ENCODE results near the gene RABGAP1L. TPM values are rescaled to one million over a fixed set of nuclear protein-coding genes. Genes with fewer than 3 reads are reported as not detected.

RABGAP1L gene
- total and polyA plus RNA-seq, 2 of the 4 experiments (the other 2 are of a cell fraction), result 7.9 to 26.7 TPM

DNA sequence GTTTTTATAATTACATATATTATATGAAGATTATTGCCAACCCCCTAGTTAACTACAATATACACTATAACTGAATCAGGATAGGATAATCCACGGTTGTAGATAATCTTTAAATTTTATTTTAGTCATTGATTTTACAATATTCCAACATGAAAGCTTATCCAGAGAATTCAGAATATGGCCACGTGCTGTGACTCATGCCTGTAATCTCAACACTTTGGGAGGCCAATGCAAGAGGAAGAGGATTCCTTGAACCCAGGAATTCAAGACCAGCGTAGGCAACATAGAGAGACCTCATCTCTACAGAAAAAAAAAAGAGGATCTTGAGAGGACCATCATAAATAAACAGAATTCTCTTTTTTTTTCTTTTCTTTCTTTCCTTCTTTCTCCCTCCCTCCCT, 720.9 kb downstream of the RABGAP1L start:
- H4K91ac ChIP-seq (ENCODE audit: insufficient read depth, low read depth, low read length), result no peak overlapping the region
- no peak for ATAC-seq (ENCODE audit: low read depth)
- TF ChIP-seq MAFK (IDR thresholded peaks at IDR 0.05; ENCODE audit: low read depth, low read length) (no peak), NFE2L2 (IDR thresholded peaks at IDR 0.05; ENCODE audit: low read depth, low read length) (no peak), MAZ (IDR thresholded peaks at IDR 0.05; ENCODE audit: borderline replicate concordance, low read depth, low read length) (no peak), BHLHE40 (IDR thresholded peaks at IDR 0.05; ENCODE audit: low read depth, low read length) (no peak), SMC3 (IDR thresholded peaks at IDR 0.05; ENCODE audit: low read depth, low read length) (no peak), RFX5 (IDR thresholded peaks at IDR 0.05; ENCODE audit: low read depth, low read length) (no peak), RAD21 (IDR thresholded peaks at IDR 0.05; ENCODE audit: low read length) (no peak)
- TF ChIP-seq, protein P1, sequence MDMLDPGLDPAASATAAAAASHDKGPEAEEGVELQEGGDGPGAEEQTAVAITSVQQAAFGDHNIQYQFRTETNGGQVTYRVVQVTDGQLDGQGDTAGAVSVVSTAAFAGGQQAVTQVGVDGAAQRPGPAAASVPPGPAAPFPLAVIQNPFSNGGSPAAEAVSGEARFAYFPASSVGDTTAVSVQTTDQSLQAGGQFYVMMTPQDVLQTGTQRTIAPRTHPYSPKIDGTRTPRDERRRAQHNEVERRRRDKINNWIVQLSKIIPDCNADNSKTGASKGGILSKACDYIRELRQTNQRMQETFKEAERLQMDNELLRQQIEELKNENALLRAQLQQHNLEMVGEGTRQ (IDR thresholded peaks at IDR 0.05; ENCODE audit: low read depth, low read length), result no peak
- H2AK5ac ChIP-seq (ENCODE audit: low read depth, low read length), result no peak overlapping the region
- H3K27me3 ChIP-seq (ENCODE audit: control insufficient read depth, insufficient read depth, low read length), result no peaks in the 10 kb centered on the region
- H4K20me1 ChIP-seq (ENCODE audit: insufficient read depth, low read length), result no peaks in the 10 kb centered on the region
- no peak overlapping the region for H3K56ac ChIP-seq (ENCODE audit: extremely low read depth, insufficient read depth, low read length)
- H3K4me2 ChIP-seq (ENCODE audit: low read depth, low read length), result no peak overlapping the region
- no peaks in the 10 kb centered on the region for H3K9me1 ChIP-seq (ENCODE audit: insufficient read depth, low read length)
- no peaks in the 10 kb centered on the region for H3K79me1 ChIP-seq (ENCODE audit: low read depth in 1 of 2, low read length in 2 of 2)
- H3K27ac ChIP-seq (ENCODE audit: insufficient read depth, low read length), result no peak overlapping the region
- H4K5ac ChIP-seq (ENCODE audit: low read depth, low read length), result no peak overlapping the region
- H3K18ac ChIP-seq (ENCODE audit: low read depth, low read length), result no peak overlapping the region
- no peaks in the 10 kb centered on the region for H3K9me3 ChIP-seq (ENCODE audit: control insufficient read depth, insufficient read depth, low read length)
- no peak overlapping the region for H2BK15ac ChIP-seq (ENCODE audit: low read depth, low read length)
- no peak overlapping the region for H3K4ac ChIP-seq (ENCODE audit: low read depth, low read length)
- H3K9ac ChIP-seq (ENCODE audit: low read depth, low read length), result no peak overlapping the region
- H3K23ac ChIP-seq (ENCODE audit: low read depth, low read length), result no peak overlapping the region
- WGBS, 2 experiments (ENCODE audit: extremely low coverage in 2 of 2, insufficient read length in 1 of 2), result no CpG with 5 or more reads among the region's 3 CpGs
- no peak overlapping the region for H3K14ac ChIP-seq (replicated peaks; ENCODE audit: low read depth, low read length)
- dilution Hi-C loops (cut with HindIII; ENCODE audit: low sequenced_read_pairs, unreplicated experiment) (no loop called here), intact Hi-C loops (cut with micrococcal nuclease) (no loop called here), in situ Hi-C loops (cut with MboI; ENCODE audit: low sequenced_read_pairs) (no loop called here)
- DNase-seq, result peak; percentile 2
- BruUV-seq (replicated peaks), result no TSS peak
- H3K4me3 ChIP-seq (ENCODE audit: insufficient read depth, low read depth, low read length), result no peak overlapping the region
- ChIA-PET CTCF (no interaction called here), POLR2A (ENCODE audit: unreplicated experiment) (no interaction called here)
- H3K4me1 ChIP-seq (ENCODE audit: control insufficient read depth, insufficient read depth, low read length), result no peaks in the 10 kb centered on the region
- no peak overlapping the region for H4K8ac ChIP-seq (ENCODE audit: low read depth in 2 of 2, low read length in 2 of 2)
- no peak overlapping the region for H2BK20ac ChIP-seq (ENCODE audit: low read depth, low read length)
- H2AFZ ChIP-seq (replicated peaks; ENCODE audit: low read length, poor library complexity), result no peak overlapping the region
- H2BK5ac ChIP-seq (ENCODE audit: low read depth, low read length, poor library complexity, severe bottlenecking), result no peak overlapping the region
- H3K36me3 ChIP-seq (ENCODE audit: control insufficient read depth, insufficient read depth, low read length), result no peaks in the 10 kb centered on the region
- no peak overlapping the region for H2AK9ac ChIP-seq (replicated peaks; ENCODE audit: low read depth, low read length, poor library complexity)
- H2BK120ac ChIP-seq (ENCODE audit: low read depth, low read length), result no peak overlapping the region
